GM23338 (cell line): Measurements from ENCODE around the gene ADGRG6. TPM values are rescaled to one million over a fixed set of nuclear protein-coding genes. Genes with fewer than 3 reads are reported as not detected.

Experiments
- ATAC-seq: fragments of 200-7000 bp; cut with Tn5 transposase; 3 replicates; pipeline ENCODE4 v1.9.1; 2020
- DNase-seq: peaks from one replicate; pipeline ENCODE4 v3.0.0-alpha.2; 2015; ENCODE audit warnings: low spot score
- H2AFZ ChIP-seq: fragments of 200-600 bp; sonication (generic); 2 replicates; pipeline ENCODE4 v1.8.0; 2016; ENCODE audit warnings: antibody characterized with exemption, mild to moderate bottlenecking, moderate library complexity
- H3F3A ChIP-seq: fragments of 200-600 bp; sonication (generic); replicated peaks from 2 replicates; pipeline ENCODE4 v1.8.0; 2017; ENCODE audit warnings: antibody characterized with exemption, mixed run types, low read depth
- H3K27ac ChIP-seq: fragments of 200-600 bp; sonication (generic); 2 replicates; pipeline ENCODE4 v1.6.1; 2016; ENCODE audit warnings: low read depth
- H3K27me3 ChIP-seq: fragments of 200-600 bp; sonication (generic); 2 replicates; pipeline ENCODE4 v1.8.0; 2016; ENCODE audit warnings: mild to moderate bottlenecking, mixed run types, moderate library complexity; ENCODE audit not compliant: insufficient read depth
- H3K36me3 ChIP-seq: fragments of 200-600 bp; sonication (generic); 2 replicates; pipeline ENCODE4 v1.8.0; 2016; ENCODE audit warnings: mild to moderate bottlenecking; ENCODE audit not compliant: insufficient read depth
- H3K4me1 ChIP-seq: fragments of 200-600 bp; sonication (generic); 2 replicates; pipeline ENCODE4 v1.8.0; 2016; ENCODE audit warnings: mild to moderate bottlenecking, moderate library complexity; ENCODE audit not compliant: insufficient read depth
- H3K4me2 ChIP-seq: fragments of 200-600 bp; sonication (generic); 2 replicates; pipeline ENCODE4 v1.7.1; 2017; ENCODE audit warnings: mixed run types
- H3K4me3 ChIP-seq: fragments of 200-600 bp; sonication (generic); 2 replicates; pipeline ENCODE4 v1.6.1; 2016; ENCODE audit warnings: mixed run types
- H3K79me2 ChIP-seq: fragments of 200-600 bp; sonication (generic); replicated peaks from 2 replicates; pipeline ENCODE4 v1.8.0; 2017; ENCODE audit warnings: mild to moderate bottlenecking; ENCODE audit not compliant: insufficient read depth
- H3K9me2 ChIP-seq: fragments of 200-600 bp; sonication (generic); 2 replicates; pipeline ENCODE4 v1.8.0; 2017; ENCODE audit not compliant: insufficient read depth
- H4K20me1 ChIP-seq: fragments of 200-600 bp; sonication (generic); replicated peaks from 2 replicates; pipeline ENCODE4 v1.8.0; 2017; ENCODE audit warnings: mild to moderate bottlenecking; ENCODE audit not compliant: insufficient read depth
- H3K27ac Mint-ChIP-seq: 2 replicates; pipeline ENCODE4 v1.8.0; 2020; ENCODE audit warnings: inconsistent platforms, mild to moderate bottlenecking, moderate library complexity, mixed read lengths
- H3K27me3 Mint-ChIP-seq: 3 replicates; pipeline ENCODE4 v1.8.0; 2022; ENCODE audit warnings: low read depth, mild to moderate bottlenecking, moderate library complexity, mixed read lengths, inconsistent platforms; ENCODE audit not compliant: insufficient read depth, poor library complexity
- H3K36me3 Mint-ChIP-seq: 3 replicates; pipeline ENCODE4 v1.8.0; 2021; ENCODE audit warnings: low read depth, mild to moderate bottlenecking, inconsistent platforms, moderate library complexity, mixed read lengths
- H3K4me1 Mint-ChIP-seq: 3 replicates; pipeline ENCODE4 v1.8.0; 2020; ENCODE audit warnings: mild to moderate bottlenecking, inconsistent platforms, mixed read lengths
- H3K4me3 Mint-ChIP-seq: 3 replicates; pipeline ENCODE4 v1.8.0; 2021; ENCODE audit warnings: moderate library complexity, mild to moderate bottlenecking, inconsistent platforms, mixed read lengths
- H3K9me3 Mint-ChIP-seq: 3 replicates; pipeline ENCODE4 v1.8.0; 2020; ENCODE audit warnings: moderate library complexity, mild to moderate bottlenecking, inconsistent platforms, mixed read lengths
- CREB1 ChIP-seq: fragments of 250-450 bp; sonication (Bioruptor Pico); IDR thresholded peaks from 2 replicates; pipeline ENCODE4 v1.5.0; 2020; ENCODE audit warnings: low read depth, mild to moderate bottlenecking, moderate library complexity
- EZH2phosphoT487 ChIP-seq: fragments of 200-600 bp; sonication (generic); IDR thresholded peaks from one replicate; pipeline ENCODE4 v1.8.1; 2018; ENCODE audit warnings: antibody characterized with exemption; ENCODE audit not compliant: unreplicated experiment
- JUNB ChIP-seq: IDR thresholded peaks from one replicate; pipeline ENCODE4 v1.6.1; 2016; ENCODE audit warnings: antibody characterized with exemption; ENCODE audit not compliant: unreplicated experiment
- POLR2AphosphoS5 ChIP-seq: IDR thresholded peaks from 2 replicates; pipeline ENCODE4 v1.6.1; 2016; ENCODE audit warnings: antibody characterized with exemption, low read depth
- STAT1 ChIP-seq: IDR thresholded peaks from one replicate; pipeline ENCODE4 v1.6.1; 2016; ENCODE audit warnings: antibody characterized with exemption; ENCODE audit not compliant: unreplicated experiment
- ZNF331 ChIP-seq: fragments of 250-450 bp; sonication (Bioruptor Pico); IDR thresholded peaks from 2 replicates; pipeline ENCODE4 v1.5.0; 2020; ENCODE audit warnings: low read depth, mild to moderate bottlenecking, moderate library complexity
- polyA plus RNA-seq: library from polyadenylated mRNA; unstranded; fragments of >200 nt; fragmentation: Nextera tagmentation; extraction: Ambion mirVana; gene quantifications from 2 replicates; pipeline ENCODE4 v1.2.1, GENCODE V29; 2016
- total RNA-seq: library from RNA; depleted of rRNA; stranded (reverse); fragments of >200 nt; shearing (Covaris generic); gene quantifications from 2 replicates; pipeline ENCODE4 v1.2.3, GENCODE V29; 2014
- TF ChIP-seq, protein P1 (sequence below): IDR thresholded peaks from one replicate; pipeline ENCODE4 v1.6.1; 2018; ENCODE audit warnings: antibody characterized with exemption; ENCODE audit not compliant: unreplicated experiment
- TF ChIP-seq, protein P2 (sequence below): fragments of 250-450 bp; sonication (Bioruptor Pico); IDR thresholded peaks from 2 replicates; pipeline ENCODE4 v1.5.0; 2020; ENCODE audit warnings: mild to moderate bottlenecking, moderate library complexity
- TF ChIP-seq, protein P3 (sequence below), 2 experiments: fragments of 200-600 bp in 1 of 2; sonication (generic) in 1 of 2; conservative IDR thresholded peaks; 2 replicates each; pipeline versions ENCODE4 v1.5.1 to v1.6.1; 2016 to 2017; ENCODE audit warnings: antibody characterized with exemption in 2 of 2, low read depth in 2 of 2, mild to moderate bottlenecking in 2 of 2, moderate library complexity in 1 of 2

Gene ADGRG6
- total and polyA plus RNA-seq, 2 experiments from 2014 or later: 1.3 to 7.7 TPM

DNA sequence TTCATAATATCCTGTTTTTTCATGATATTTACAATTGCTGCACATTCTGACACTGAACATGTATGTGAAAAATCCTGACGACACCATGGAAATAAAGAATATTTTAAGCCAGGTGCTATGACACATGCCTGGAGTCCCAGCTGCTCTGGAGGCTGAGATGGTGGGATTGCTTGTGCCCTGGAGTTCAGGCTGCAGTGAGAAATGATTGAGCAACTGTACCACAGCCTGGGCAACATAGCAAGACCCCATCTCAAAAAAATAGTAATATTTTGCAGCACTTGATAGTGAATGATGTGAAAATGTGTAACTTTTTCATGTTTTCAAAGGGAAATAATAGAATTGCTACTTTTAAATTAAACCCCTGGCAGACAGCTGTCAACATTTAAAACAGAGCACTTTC is 137.1 kb downstream of the ADGRG6 start (continued):
- TF ChIP-seq JUNB (no peak), ZNF331 (CRISPR knock-in tag) (no peak), EZH2phosphoT487 (no peak), CREB1 (no peak), POLR2AphosphoS5 (no peak)
- TF ChIP-seq, protein P1, sequence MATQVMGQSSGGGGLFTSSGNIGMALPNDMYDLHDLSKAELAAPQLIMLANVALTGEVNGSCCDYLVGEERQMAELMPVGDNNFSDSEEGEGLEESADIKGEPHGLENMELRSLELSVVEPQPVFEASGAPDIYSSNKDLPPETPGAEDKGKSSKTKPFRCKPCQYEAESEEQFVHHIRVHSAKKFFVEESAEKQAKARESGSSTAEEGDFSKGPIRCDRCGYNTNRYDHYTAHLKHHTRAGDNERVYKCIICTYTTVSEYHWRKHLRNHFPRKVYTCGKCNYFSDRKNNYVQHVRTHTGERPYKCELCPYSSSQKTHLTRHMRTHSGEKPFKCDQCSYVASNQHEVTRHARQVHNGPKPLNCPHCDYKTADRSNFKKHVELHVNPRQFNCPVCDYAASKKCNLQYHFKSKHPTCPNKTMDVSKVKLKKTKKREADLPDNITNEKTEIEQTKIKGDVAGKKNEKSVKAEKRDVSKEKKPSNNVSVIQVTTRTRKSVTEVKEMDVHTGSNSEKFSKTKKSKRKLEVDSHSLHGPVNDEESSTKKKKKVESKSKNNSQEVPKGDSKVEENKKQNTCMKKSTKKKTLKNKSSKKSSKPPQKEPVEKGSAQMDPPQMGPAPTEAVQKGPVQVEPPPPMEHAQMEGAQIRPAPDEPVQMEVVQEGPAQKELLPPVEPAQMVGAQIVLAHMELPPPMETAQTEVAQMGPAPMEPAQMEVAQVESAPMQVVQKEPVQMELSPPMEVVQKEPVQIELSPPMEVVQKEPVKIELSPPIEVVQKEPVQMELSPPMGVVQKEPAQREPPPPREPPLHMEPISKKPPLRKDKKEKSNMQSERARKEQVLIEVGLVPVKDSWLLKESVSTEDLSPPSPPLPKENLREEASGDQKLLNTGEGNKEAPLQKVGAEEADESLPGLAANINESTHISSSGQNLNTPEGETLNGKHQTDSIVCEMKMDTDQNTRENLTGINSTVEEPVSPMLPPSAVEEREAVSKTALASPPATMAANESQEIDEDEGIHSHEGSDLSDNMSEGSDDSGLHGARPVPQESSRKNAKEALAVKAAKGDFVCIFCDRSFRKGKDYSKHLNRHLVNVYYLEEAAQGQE: no peak

DNA sequence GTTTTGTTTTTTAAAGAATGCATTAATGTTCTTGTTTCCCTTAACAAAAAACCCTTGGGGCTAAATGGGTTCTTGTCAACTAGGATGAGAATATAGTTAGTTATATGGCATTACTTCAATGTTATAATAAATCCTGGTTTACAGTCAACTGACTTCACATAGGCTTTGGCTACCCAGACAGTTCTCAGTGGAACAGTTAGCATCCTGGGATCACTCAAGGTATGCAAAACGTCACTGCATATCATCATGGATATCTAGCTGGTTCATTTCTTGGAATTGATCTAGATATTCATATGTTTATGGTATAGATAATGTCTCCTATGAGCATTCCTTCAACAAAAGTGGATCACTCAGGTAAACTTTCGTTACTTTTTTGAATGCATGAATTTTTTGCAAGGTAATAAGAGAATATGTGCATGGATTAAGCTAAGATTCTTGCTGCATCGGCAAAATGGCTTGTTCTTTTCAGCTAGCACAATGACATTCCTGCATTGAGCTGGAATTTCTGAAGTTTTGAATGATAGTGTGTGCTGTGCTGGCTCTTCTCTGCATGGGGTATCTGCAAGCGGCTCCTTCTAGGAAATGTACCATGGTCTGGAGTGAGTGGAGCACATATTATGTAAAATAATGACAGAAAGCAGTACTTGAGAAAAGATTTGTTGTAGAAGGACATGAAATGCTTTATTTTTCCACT is 138.9 kb downstream of the ADGRG6 start:
- Histone ChIP-seq H3K4me3 (no peak overlapping the region), H3K36me3 (no peaks in the 10 kb centered on the region), H3K4me1 (peaks cover 30% of the 10 kb centered on the region), H3K27me3 (no peaks in the 10 kb centered on the region), H3K9me2 (no peaks in the 10 kb centered on the region), H3K27ac (peak overlapping the region; percentile 77), H3K4me2 (peak overlapping the region; percentile 4; the same call in 1 of the 2 replicates), H3K79me2 (no peaks in the 10 kb centered on the region), H3F3A (no peaks in the 10 kb centered on the region), H4K20me1 (no peaks in the 10 kb centered on the region), H2AFZ (no peak overlapping the region)
- Mint-ChIP-seq H3K36me3 (no peaks in the 10 kb centered on the region), H3K27ac (peak overlapping the region; percentile 91), H3K27me3 (peaks cover 2% of the 10 kb centered on the region), H3K4me3 (no peak overlapping the region; the same call in 2 of the 3 replicates), H3K9me3 (no peaks in the 10 kb centered on the region), H3K4me1 (peaks cover 27% of the 10 kb centered on the region)
- DNase-seq (peak; percentile 80), ATAC-seq (peak; percentile 96)
- no peak for TF ChIP-seq STAT1
- TF ChIP-seq, protein P2, sequence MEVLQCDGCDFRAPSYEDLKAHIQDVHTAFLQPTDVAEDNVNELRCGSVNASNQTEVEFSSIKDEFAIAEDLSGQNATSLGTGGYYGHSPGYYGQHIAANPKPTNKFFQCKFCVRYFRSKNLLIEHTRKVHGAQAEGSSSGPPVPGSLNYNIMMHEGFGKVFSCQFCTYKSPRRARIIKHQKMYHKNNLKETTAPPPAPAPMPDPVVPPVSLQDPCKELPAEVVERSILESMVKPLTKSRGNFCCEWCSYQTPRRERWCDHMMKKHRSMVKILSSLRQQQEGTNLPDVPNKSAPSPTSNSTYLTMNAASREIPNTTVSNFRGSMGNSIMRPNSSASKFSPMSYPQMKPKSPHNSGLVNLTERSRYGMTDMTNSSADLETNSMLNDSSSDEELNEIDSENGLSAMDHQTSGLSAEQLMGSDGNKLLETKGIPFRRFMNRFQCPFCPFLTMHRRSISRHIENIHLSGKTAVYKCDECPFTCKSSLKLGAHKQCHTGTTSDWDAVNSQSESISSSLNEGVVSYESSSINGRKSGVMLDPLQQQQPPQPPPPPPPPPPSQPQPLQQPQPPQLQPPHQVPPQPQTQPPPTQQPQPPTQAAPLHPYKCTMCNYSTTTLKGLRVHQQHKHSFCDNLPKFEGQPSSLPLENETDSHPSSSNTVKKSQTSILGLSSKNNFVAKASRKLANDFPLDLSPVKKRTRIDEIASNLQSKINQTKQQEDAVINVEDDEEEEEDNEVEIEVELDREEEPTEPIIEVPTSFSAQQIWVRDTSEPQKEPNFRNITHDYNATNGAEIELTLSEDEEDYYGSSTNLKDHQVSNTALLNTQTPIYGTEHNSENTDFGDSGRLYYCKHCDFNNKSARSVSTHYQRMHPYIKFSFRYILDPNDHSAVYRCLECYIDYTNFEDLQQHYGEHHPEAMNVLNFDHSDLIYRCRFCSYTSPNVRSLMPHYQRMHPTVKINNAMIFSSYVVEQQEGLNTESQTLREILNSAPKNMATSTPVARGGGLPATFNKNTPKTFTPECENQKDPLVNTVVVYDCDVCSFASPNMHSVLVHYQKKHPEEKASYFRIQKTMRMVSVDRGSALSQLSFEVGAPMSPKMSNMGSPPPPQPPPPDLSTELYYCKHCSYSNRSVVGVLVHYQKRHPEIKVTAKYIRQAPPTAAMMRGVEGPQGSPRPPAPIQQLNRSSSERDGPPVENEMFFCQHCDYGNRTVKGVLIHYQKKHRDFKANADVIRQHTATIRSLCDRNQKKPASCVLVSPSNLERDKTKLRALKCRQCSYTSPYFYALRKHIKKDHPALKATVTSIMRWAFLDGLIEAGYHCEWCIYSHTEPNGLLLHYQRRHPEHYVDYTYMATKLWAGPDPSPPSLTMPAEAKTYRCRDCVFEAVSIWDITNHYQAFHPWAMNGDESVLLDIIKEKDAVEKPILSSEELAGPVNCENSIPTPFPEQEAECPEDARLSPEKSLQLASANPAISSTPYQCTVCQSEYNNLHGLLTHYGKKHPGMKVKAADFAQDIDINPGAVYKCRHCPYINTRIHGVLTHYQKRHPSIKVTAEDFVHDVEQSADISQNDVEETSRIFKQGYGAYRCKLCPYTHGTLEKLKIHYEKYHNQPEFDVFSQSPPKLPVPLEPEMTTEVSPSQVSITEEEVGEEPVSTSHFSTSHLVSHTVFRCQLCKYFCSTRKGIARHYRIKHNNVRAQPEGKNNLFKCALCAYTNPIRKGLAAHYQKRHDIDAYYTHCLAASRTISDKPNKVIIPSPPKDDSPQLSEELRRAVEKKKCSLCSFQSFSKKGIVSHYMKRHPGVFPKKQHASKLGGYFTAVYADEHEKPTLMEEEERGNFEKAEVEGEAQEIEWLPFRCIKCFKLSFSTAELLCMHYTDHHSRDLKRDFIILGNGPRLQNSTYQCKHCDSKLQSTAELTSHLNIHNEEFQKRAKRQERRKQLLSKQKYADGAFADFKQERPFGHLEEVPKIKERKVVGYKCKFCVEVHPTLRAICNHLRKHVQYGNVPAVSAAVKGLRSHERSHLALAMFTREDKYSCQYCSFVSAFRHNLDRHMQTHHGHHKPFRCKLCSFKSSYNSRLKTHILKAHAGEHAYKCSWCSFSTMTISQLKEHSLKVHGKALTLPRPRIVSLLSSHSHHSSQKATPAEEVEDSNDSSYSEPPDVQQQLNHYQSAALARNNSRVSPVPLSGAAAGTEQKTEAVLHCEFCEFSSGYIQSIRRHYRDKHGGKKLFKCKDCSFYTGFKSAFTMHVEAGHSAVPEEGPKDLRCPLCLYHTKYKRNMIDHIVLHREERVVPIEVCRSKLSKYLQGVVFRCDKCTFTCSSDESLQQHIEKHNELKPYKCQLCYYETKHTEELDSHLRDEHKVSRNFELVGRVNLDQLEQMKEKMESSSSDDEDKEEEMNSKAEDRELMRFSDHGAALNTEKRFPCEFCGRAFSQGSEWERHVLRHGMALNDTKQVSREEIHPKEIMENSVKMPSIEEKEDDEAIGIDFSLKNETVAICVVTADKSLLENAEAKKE (CRISPR knock-in tag): peak; percentile 77
- 0 out of 2 replicates have a peak, but pooled peaks have one; percentile 19 for TF ChIP-seq CREB1
- TF ChIP-seq, protein P3, sequence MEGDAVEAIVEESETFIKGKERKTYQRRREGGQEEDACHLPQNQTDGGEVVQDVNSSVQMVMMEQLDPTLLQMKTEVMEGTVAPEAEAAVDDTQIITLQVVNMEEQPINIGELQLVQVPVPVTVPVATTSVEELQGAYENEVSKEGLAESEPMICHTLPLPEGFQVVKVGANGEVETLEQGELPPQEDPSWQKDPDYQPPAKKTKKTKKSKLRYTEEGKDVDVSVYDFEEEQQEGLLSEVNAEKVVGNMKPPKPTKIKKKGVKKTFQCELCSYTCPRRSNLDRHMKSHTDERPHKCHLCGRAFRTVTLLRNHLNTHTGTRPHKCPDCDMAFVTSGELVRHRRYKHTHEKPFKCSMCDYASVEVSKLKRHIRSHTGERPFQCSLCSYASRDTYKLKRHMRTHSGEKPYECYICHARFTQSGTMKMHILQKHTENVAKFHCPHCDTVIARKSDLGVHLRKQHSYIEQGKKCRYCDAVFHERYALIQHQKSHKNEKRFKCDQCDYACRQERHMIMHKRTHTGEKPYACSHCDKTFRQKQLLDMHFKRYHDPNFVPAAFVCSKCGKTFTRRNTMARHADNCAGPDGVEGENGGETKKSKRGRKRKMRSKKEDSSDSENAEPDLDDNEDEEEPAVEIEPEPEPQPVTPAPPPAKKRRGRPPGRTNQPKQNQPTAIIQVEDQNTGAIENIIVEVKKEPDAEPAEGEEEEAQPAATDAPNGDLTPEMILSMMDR (conservative IDR thresholded peaks at IDR 0.05; ENCODE audit: low read depth in 2 of 2): no peak
- TF ChIP-seq, protein P1: no peak
